RWPE2 (cell line): ENCODE results near the gene ARHGEF7.

ENCODE experiments used
- ATAC-seq: fragments of 200-7000 bp; cut with Tn5 transposase; 3 replicates; pipeline ENCODE4 v1.9.1; 2021; ENCODE audit warnings: low read depth
- DNase-seq: peaks from one replicate; pipeline ENCODE4 v3.0.0-alpha.2; 2020; ENCODE audit warnings: low spot score
- H3K27ac ChIP-seq: fragments of 450-650 bp; 2 replicates; pipeline ENCODE4 v1.5.1; 2017; ENCODE audit warnings: mild to moderate bottlenecking; ENCODE audit not compliant: poor library complexity, severe bottlenecking
- H3K27me3 ChIP-seq: fragments of 250-450 bp; sonication (Bioruptor Pico); 2 replicates; pipeline ENCODE4 v1.5.1; 2021; ENCODE audit warnings: mild to moderate bottlenecking, moderate library complexity; ENCODE audit not compliant: insufficient read depth, poor library complexity, severe bottlenecking
- H3K36me3 ChIP-seq: fragments of 250-450 bp; sonication (Bioruptor Pico); 2 replicates; pipeline ENCODE4 v1.5.1; 2020; ENCODE audit warnings: low read depth, mild to moderate bottlenecking, moderate library complexity
- H3K4me1 ChIP-seq: fragments of 250-450 bp; sonication (Bioruptor Pico); 2 replicates; pipeline ENCODE4 v1.5.1; 2021; ENCODE audit warnings: mild to moderate bottlenecking, moderate library complexity; ENCODE audit not compliant: insufficient read depth, poor library complexity, severe bottlenecking
- H3K4me3 ChIP-seq: fragments of 250-450 bp; sonication (Bioruptor Pico); 2 replicates; pipeline ENCODE4 v1.5.1; 2021; ENCODE audit warnings: mild to moderate bottlenecking, moderate library complexity; ENCODE audit not compliant: severe bottlenecking
- H3K9me3 ChIP-seq: fragments of 250-450 bp; sonication (Bioruptor Pico); 2 replicates; pipeline ENCODE4 v1.5.1; 2021; ENCODE audit warnings: mild to moderate bottlenecking, moderate library complexity; ENCODE audit not compliant: severe bottlenecking
- TF ChIP-seq, protein P1 (sequence below): fragments of 450-650 bp; IDR thresholded peaks from one replicate; pipeline ENCODE4 v1.5.1; 2017; ENCODE audit warnings: mild to moderate bottlenecking, moderate library complexity; ENCODE audit not compliant: poor library complexity, severe bottlenecking

ARHGEF7 gene

DNA sequence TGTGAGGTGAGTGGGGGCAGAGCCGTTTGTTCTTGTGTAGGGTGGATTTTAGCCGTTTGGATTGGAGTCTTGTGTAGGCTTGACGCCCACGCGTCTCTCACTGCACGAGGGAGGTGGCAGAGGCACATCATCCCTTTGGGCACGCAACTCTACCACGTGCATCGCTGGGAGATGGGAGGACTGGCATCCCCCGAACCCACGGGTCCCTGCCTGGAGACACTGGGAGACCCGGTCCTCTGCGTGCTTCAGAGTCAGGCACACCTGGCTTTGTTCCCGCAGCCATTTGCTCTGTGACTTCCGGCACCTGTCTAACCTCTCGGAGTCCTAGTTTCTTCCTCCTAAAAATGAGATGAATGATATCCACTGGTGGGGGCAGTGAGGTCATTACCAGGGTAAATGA lies 6.4 kb downstream of the ARHGEF7 start:
- H3K4me3 ChIP-seq: no peak overlapping the region
- no peaks in the 10 kb centered on the region for H3K4me1 ChIP-seq
- H3K27ac ChIP-seq: no peak overlapping the region
- no peaks in the 10 kb centered on the region for H3K36me3 ChIP-seq
- ATAC-seq: no peak
- DNase-seq: no peak
- TF ChIP-seq, protein P1, sequence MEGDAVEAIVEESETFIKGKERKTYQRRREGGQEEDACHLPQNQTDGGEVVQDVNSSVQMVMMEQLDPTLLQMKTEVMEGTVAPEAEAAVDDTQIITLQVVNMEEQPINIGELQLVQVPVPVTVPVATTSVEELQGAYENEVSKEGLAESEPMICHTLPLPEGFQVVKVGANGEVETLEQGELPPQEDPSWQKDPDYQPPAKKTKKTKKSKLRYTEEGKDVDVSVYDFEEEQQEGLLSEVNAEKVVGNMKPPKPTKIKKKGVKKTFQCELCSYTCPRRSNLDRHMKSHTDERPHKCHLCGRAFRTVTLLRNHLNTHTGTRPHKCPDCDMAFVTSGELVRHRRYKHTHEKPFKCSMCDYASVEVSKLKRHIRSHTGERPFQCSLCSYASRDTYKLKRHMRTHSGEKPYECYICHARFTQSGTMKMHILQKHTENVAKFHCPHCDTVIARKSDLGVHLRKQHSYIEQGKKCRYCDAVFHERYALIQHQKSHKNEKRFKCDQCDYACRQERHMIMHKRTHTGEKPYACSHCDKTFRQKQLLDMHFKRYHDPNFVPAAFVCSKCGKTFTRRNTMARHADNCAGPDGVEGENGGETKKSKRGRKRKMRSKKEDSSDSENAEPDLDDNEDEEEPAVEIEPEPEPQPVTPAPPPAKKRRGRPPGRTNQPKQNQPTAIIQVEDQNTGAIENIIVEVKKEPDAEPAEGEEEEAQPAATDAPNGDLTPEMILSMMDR: no peak
- peaks cover 59% of the 10 kb centered on the region for H3K27me3 ChIP-seq
- H3K9me3 ChIP-seq: no peaks in the 10 kb centered on the region

DNA sequence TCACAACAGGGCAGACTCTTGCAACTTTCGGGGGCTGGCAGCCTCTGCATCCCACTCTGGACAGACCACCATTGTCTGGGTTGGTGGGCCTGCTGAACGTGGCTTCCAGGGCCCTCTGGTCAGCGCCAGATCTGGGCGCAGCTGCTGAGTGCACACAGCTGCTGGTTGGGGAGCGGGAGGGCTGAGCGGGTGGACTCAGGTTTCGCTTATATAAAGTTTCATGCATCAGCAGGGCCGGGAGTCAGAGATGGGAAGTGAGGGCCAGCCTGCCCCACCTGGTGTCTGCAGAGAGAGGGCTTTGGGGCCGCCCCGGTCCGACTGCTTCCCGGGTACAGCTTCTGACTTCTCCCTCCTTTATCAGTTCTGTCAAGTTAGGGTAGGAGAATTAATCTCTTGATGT lies 6.9 kb downstream of the ARHGEF7 start:
- peaks cover 59% of the 10 kb centered on the region for H3K27me3 ChIP-seq
- TF ChIP-seq, protein P1: no peak

DNA sequence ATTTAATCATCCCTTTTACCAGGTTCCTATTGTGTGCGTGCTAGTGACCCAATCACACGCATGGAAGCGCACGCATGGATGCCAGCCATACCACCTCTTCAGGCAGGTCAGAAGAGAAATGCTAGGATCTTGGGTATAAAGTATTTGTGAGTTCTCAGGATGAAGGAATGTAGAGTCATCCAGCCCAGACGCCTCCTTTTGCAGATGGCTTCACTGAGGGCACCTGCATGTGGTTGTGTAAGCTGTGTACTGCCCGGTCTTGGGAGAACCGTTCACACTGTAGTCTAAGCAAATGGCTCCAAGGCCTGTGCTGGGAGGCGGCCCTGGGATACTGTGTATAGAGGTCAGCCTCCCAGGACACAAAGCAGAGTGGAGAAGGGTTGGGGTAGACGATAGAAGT lies 7.5 kb downstream of the ARHGEF7 start:
- TF ChIP-seq, protein P1: no peak
- no peak overlapping the region for H3K4me3 ChIP-seq
- peaks cover 56% of the 10 kb centered on the region for H3K27me3 ChIP-seq
- no peaks in the 10 kb centered on the region for H3K4me1 ChIP-seq
- DNase-seq: no peak
- no peaks in the 10 kb centered on the region for H3K36me3 ChIP-seq
- no peak for ATAC-seq
- no peaks in the 10 kb centered on the region for H3K9me3 ChIP-seq
- H3K27ac ChIP-seq: no peak overlapping the region

More for the DNA sequence above, 6.9 kb downstream of the ARHGEF7 start:
- ATAC-seq (no peak), DNase-seq (no peak)
- no peaks in the 10 kb centered on the region for H3K4me1 ChIP-seq
- H3K27ac ChIP-seq: no peak overlapping the region
- no peak overlapping the region for H3K4me3 ChIP-seq
- H3K9me3 ChIP-seq: no peaks in the 10 kb centered on the region
- no peaks in the 10 kb centered on the region for H3K36me3 ChIP-seq

DNA sequence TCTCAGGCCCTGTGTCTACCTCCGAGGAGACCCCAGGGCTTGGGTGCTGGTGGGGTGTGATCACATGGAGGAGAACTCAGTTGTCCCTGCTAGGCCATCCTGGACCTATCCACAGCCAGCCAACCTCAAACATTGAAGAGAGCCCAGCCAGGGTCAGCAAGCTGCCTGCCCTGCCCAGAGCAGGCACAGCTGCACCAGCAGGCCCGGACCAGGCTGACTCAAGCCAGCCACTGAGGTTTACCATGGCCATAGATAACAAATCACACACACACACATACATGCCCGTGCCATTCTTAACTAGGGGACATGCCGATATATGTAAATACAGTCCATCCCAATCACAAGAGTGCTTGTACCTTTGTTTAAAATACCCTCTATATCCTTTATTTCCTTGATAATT lies 8.1 kb downstream of the ARHGEF7 start:
- DNase-seq (no peak), ATAC-seq (no peak)
- no peaks in the 10 kb centered on the region for H3K9me3 ChIP-seq
- H3K27me3 ChIP-seq: peaks cover 56% of the 10 kb centered on the region
- H3K4me3 ChIP-seq: no peak overlapping the region
- H3K36me3 ChIP-seq: no peaks in the 10 kb centered on the region
- TF ChIP-seq, protein P1: no peak
- no peaks in the 10 kb centered on the region for H3K4me1 ChIP-seq
- H3K27ac ChIP-seq: no peak overlapping the region

DNA sequence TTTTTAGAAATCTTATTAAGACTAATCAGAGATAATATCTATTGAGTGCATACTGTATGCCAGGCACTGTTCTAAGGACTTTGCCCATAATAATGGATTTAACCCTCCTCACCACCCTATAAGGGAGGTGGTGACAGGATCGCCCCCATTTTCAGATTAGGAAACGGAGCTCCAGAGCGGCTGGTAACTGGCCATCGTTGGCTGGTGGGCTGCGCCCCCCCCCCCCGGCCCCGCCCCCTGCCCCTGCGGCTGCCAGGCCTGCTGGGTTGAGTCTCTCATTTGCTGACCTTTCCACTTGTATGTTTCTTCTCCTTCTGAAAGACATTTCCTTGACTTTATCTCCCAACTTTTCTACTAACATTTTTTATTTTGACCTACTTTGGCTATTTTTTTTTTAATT lies 8.5 kb downstream of the ARHGEF7 start:
- Histone ChIP-seq H3K4me1 (no peaks in the 10 kb centered on the region), H3K27ac (no peak overlapping the region), H3K27me3 (peaks cover 53% of the 10 kb centered on the region), H3K4me3 (no peak overlapping the region), H3K36me3 (no peaks in the 10 kb centered on the region), H3K9me3 (no peaks in the 10 kb centered on the region)
- no peak for ATAC-seq
- TF ChIP-seq, protein P1: no peak
- no peak for DNase-seq
